ENCODE results near the gene LY6G5B. TPM values are rescaled to one million over a fixed set of nuclear protein-coding genes. Genes with fewer than 3 reads are reported as not detected.
A peak's percentile ranks its signal among the peaks of the same experiment; 100 is the strongest.

The LY6G5B gene
- total RNA-seq, 4 donors from 2014 or later = 0.19 to 2.7 (median 0.60) TPM; not detected in 1

DNA sequence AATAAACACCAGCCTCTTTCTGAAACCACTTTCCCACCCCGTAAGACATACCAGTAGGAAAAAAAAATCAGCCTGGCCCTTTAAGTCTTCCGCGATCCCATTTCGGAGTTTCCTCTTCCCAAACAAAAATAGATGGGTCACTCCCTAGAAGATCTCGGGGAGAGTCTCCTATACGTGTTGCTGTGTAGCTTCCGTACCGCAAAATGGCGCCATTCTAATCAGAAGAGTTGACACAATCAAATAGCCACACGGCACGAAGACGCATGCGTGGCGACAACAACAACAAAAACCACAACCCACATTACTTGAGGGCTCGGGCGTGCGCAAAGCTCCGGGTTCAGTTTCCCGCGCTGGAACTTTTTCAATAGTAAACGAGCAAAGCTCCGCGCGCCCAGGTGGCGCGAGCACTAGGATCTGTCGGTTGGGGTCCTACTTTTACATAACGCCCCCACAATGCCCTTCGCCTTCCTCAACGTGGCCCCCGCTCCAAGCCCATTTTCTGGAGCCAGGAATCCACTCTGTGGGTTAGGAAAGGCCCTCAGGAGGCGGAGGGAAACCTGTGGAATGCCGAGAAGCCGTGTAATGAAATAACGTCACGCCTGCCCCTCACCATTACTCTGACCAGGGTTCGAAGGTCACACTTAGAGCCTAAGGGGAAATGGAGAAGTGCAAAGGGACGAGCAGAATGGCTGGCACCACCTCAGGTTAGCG is 4.8 kb upstream of the LY6G5B start, which contains the start of gene GPANK1:
GPANK1 (minus strand) TSS at position 208 of the 711 bp plus-strand sequence. CDS start 519 bp downstream, outside the sequence.
- Histone ChIP-seq H3K9me3 (no peaks in the 10 kb centered on the region), H3K27me3 (no peaks in the 10 kb centered on the region), H3K4me3 (peak within 1 kb of the TSS; percentile 83 to 98 (median 94)), H3K27ac (peak within 1 kb of the TSS; percentile 93 to 100 (median 97)), H3K36me3 (peaks cover 4 to 47% of the 10 kb centered on the region in 2 donors), H3K4me1 (peaks cover 27 to 37% of the 10 kb centered on the region in 2 donors)
- intact Hi-C loops (cut with DNase I; ENCODE audit: low total_unique reads) = loop anchor here (1.0 to 5.0 kb wide), 6 partner anchors 13 to 1307 kb away; partner anchors contain the start of genes ABHD16A, AGPAT1, BAG6 and PRRC2A
- in situ Hi-C loops (cut with MboI; ENCODE audit: low sequenced_read_pairs in 4 of 4) = loop anchor here in 2 of 4 donors (25.0 kb wide), 2 partner anchors 297 to 522 kb away; partner anchors contain the start of genes AGER (in 2 of the 2), AGPAT1 (in 2 of the 2), GPSM3 (in 2 of the 2) and PBX2 (in 2 of the 2)
- ATAC-seq (peak; percentile 72 to 82), DNase-seq (peak; percentile 93)
- TF ChIP-seq, protein P1, sequence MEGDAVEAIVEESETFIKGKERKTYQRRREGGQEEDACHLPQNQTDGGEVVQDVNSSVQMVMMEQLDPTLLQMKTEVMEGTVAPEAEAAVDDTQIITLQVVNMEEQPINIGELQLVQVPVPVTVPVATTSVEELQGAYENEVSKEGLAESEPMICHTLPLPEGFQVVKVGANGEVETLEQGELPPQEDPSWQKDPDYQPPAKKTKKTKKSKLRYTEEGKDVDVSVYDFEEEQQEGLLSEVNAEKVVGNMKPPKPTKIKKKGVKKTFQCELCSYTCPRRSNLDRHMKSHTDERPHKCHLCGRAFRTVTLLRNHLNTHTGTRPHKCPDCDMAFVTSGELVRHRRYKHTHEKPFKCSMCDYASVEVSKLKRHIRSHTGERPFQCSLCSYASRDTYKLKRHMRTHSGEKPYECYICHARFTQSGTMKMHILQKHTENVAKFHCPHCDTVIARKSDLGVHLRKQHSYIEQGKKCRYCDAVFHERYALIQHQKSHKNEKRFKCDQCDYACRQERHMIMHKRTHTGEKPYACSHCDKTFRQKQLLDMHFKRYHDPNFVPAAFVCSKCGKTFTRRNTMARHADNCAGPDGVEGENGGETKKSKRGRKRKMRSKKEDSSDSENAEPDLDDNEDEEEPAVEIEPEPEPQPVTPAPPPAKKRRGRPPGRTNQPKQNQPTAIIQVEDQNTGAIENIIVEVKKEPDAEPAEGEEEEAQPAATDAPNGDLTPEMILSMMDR (IDR thresholded peaks at IDR 0.05 in 4 of 5, conservative IDR thresholded peaks at IDR 0.05 in 1 of 5) = no peak
- TF ChIP-seq POLR2A (IDR thresholded peaks at IDR 0.05) = peak; percentile 40 to 79

GRCh38 chr6:31665501-31666336 is 4.1 kb upstream of the LY6G5B start, which contains the start of gene CSNK2B:
Gene CSNK2B (plus strand): TSS chr6:31666080. CDS start chr6:31666832, 752 bp downstream.
- H3K27me3 ChIP-seq = no peaks in the 10 kb centered on the region
- peaks cover 4 to 55% of the 10 kb centered on the region in 2 donors for H3K36me3 ChIP-seq
- in situ Hi-C loops (cut with MboI; ENCODE audit: low sequenced_read_pairs in 4 of 4) (loop anchor here in 2 of 4 donors (25.0 kb wide), 2 partner anchors 297 to 522 kb away; partner anchors contain the start of genes AGER (in 2 of the 2), AGPAT1 (in 2 of the 2), GPSM3 (in 2 of the 2) and PBX2 (in 2 of the 2)), intact Hi-C loops (cut with DNase I; ENCODE audit: low total_unique reads) (loop anchor here (1.0 to 5.0 kb wide), 7 partner anchors 13 to 512 kb away; partner anchors contain the start of genes ABHD16A, AGPAT1, BAG6 and NEU1)
- TF ChIP-seq, protein P1 (IDR thresholded peaks at IDR 0.05 in 4 of 5, conservative IDR thresholded peaks at IDR 0.05 in 1 of 5) = peak in 1 of 5 experiments; percentile 19
- TF ChIP-seq POLR2A (IDR thresholded peaks at IDR 0.05) = peak; percentile 72
- H3K27ac ChIP-seq = peak within 1 kb of the TSS; percentile 93 to 100 (median 97)
- H3K9me3 ChIP-seq = no peaks in the 10 kb centered on the region
- peak; percentile 99 for DNase-seq
- H3K4me3 ChIP-seq = peak within 1 kb of the TSS; percentile 83 to 98 (median 94)
- peak; percentile 86 for ATAC-seq
- peaks cover 25 to 36% of the 10 kb centered on the region in 2 donors for H3K4me1 ChIP-seq

GRCh38 chr6:31666337-31666965 is 3.3 kb upstream of the LY6G5B start:
- H3K4me3 ChIP-seq = peak overlapping the region; percentile 83 to 98 (median 94)
- no peak for DNase-seq
- TF ChIP-seq, protein P1 (IDR thresholded peaks at IDR 0.05 in 4 of 5, conservative IDR thresholded peaks at IDR 0.05 in 1 of 5) = no peak
- no peak for TF ChIP-seq POLR2A (IDR thresholded peaks at IDR 0.05)
- no peak for ATAC-seq
- in situ Hi-C loops (cut with MboI; ENCODE audit: low sequenced_read_pairs in 4 of 4) = loop anchor here in 2 of 4 donors (25.0 kb wide), 2 partner anchors 296 to 521 kb away; partner anchors contain the start of genes AGER (in 2 of the 2), AGPAT1 (in 2 of the 2), GPSM3 (in 2 of the 2) and PBX2 (in 2 of the 2)
- H3K27me3 ChIP-seq = no peaks in the 10 kb centered on the region
- intact Hi-C loops (cut with DNase I; ENCODE audit: low total_unique reads) = loop anchor here (1.0 to 5.0 kb wide), 4 partner anchors 14 to 511 kb away; partner anchors contain the start of genes AGPAT1, NEU1 and RNF5
- H3K4me1 ChIP-seq = peaks cover 25 to 36% of the 10 kb centered on the region in 2 donors
- H3K36me3 ChIP-seq = peaks cover 4 to 62% of the 10 kb centered on the region in 2 donors
- H3K27ac ChIP-seq = peak overlapping the region; percentile 93 to 100 (median 97)
- H3K9me3 ChIP-seq = no peaks in the 10 kb centered on the region

All from gastrocnemius medialis (tissue), 4 donors.